HG02623 (cell line): ENCODE measurements around the gene TMEM218.
"Not testable (repeated sequence)": the region's sequence is repeated elsewhere in the genome, so short reads cannot be mapped to it uniquely, and the experiment has no call there.

Experiments used
- ATAC-seq: cut with Tn5 transposase; IDR thresholded peaks from one replicate; pipeline ENCODE4 v1.9.1; 2021; ENCODE audit warnings: moderate library complexity; ENCODE audit not compliant: unreplicated experiment

Gene TMEM218

DNA sequence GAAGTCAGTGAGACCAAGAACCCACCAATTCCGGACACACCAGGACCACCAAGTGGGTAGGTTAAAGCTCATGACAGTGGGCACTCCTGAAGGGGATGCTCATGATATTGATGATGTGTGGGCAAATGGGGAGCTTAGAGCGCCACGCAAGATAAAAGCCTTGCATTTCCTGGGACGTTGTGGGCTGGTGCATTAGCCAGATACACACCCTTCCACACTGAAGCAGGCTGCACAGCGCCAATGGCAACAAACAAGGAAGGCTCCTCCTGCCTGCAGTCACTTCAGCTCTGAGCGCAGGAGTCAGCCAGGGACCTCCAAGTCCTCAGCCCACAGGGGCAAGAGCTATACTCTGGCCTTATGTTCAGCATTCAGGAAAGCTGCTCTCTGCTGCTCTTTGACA, 20.6 kb downstream of the TMEM218 start:
- ATAC-seq = no peak

DNA sequence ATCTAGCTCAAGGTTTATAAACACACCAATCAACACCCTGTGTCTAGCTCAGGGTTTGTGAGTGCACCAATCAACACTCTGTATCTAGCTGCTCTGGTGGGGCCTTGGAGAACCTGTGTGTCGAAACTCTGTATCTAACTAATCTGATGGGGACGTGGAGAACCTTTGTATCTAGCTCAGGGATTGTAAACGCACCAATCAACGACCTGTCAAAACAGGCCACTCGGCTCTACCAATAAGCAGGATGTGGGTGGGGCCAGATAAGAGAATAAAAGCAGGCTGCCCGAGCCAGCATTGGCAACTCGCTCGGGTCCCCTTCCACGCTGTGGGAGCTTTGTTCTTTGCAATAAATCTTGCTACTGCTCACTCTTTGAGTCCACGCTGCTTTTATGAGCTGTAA, 21.3 kb downstream of the TMEM218 start:
- not testable (repeated sequence) for ATAC-seq

DNA sequence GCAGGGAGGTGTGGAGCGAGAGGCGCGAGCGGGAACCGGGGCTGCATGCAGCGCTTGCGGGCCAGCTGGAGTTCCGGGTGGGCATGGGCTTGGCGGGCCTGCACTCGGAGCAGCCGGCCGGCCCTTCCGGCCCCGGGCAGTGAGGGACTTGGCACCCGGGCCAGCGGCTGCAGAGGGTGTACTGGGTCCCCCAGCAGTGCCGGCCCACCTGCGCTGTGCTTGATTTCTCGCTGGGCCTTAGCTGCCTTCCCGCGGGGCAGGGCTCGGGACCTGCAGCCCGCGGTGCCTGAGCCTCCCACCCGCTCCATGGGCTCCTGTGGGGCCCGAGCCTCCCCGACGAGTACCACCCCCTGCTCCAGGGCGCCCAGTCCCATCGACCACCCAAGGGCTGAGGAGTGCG, 21.9 kb downstream of the TMEM218 start:
- not testable (repeated sequence) for ATAC-seq

DNA sequence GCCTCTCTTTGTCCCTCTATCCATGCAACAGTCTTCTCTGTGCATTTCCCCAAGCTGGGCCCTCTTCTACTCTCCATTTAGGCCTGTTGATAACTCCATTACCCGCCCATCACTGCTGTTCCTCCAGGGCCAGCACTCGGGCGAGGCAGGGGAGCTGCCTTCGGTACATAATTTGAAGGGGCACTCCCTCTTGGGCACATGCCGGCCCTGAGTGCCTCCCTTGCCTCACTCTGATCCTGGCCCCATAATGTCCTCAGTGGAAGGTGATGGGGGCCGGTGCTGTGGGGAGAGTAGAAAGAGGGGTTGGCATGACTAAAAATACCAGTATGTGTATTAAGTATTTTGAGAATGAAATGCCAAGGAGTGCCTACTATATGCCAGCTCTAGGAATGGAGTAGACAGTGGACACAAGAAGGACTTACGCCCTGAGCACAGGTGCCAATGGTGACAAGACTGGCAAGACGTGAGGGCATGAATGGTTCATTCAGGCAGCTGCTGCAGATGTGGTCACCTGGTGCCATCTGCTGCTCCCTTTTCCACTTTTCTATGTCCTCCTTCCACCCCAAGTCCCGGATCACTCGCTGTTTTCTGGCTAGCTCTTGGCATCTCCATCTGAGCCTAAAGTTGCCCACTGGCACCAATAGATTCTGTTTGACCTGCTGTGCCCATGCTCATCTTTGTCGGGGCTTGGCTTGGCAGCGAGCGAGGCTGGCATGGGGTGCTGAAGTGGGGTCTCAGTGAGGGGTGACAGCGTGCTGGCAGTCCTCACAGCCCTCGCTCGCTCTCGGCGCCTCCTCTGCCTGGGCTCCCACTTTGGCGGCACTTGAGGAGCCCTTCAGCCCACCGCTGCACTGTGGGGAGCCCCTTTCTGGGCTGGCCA, 22.6 kb downstream of the TMEM218 start:
- no peak for ATAC-seq

DNA sequence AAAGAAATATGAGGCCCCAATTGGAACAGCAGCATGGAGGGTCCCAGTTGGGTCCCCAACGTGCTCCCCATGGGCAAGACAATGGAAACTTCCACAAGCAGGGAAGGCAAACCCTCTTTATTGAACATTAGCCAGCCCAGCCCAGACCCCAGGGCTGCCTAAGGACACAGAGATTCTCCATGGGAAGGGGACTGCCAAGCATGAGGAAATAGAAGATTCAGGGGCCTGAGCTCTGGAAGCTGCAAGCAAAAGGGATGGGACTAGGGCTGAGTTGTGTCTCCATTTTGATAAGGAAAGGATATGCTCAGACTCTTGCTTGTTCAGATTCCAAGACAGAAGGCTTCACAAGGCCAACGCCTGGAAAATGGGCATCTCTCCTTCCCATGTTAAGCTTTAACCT, 23.3 kb downstream of the TMEM218 start:
- no peak for ATAC-seq

DNA sequence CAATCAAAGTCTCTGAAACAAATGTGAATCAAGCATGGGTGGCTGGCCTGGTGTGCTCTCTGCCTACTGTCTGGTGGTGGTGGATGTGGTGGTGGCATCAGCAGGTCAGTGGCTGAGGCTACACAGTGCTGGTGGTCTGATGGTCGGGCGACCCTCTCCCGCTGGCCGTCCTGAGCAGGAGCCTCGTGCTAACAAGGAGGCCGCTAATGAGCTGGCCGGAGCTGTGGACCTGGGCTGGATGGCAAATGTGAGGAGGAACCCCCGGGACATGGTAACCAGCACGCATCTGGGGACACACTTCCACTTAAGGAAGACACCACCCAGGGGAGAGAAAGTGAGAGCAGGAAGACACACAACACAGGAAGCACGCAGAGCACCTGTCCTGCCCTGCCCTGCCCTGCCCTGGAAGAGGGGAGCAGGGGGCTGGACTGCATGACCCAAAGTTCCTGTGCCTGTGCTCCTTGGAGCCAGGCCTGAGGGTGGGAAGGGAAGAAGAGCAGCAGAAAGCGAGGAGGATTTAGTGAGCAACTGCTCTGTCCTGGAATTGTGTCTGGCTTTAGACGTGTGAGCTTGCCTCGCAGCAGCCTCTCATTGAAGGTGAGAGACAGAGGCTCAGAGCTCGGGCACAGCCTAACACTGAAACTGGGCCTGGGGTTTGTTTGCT, 24.7 kb downstream of the TMEM218 start:
- no peak for ATAC-seq

DNA sequence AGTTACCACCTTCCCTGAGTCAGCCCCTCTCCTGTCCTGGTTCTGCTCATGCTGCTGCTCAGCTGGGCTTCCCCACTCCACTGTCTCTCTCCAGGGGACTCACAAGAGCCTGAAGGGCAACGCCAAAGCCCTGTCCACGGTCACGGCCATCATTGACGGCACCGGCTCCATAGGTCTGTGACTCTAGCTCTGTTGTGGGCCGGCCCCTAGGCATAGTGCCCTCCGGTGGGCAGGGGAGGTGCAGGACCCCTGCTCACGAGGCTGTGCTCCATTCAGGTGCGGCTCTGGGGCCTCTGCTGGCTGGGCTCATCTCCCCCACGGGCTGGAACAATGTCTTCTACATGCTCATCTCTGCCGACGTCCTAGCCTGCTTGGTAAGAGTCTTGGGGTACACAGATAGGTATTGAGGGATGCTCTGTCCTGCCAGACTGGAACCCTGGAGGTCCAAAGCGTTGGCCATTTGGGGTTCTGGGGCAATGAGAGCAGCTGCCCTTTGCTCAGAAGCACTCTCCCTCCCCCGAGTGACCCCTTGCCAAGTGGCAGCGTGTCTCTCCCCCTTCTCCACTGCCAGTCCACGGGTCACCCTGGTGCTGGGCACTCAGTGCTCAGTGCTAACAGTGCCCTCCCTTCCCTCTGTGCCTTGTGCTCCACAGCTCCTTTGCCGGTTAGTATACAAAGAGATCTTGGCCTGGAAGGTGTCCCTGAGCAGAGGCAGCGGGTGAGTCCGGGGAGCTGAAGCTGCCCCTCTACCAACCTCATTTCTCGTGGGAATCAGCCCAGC, 25.9 kb downstream of the TMEM218 start:
- no peak for ATAC-seq

DNA sequence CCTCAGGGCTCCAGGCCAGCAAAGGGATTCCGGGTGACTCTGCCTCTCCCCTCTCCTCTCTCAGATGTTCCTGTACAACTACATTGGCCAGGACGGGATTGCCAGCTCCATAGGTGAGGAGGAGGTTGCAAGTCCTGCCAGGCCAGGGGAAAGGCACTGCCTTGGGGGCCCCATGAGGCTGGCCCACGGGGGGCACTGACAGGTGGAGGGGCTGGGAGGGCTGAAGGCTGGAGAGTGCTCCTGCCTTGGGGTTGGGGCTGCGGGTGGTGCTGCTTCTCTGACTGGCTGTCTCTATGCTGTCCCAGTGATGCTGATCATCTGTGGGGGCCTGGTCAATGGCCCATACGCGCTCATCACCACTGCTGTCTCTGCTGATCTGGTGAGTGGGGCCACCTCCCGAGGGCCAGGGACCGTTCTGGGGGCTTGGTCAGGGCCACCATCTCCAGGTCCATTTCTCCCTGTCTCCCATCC, 26.6 kb downstream of the TMEM218 start:
- ATAC-seq = no peak

DNA sequence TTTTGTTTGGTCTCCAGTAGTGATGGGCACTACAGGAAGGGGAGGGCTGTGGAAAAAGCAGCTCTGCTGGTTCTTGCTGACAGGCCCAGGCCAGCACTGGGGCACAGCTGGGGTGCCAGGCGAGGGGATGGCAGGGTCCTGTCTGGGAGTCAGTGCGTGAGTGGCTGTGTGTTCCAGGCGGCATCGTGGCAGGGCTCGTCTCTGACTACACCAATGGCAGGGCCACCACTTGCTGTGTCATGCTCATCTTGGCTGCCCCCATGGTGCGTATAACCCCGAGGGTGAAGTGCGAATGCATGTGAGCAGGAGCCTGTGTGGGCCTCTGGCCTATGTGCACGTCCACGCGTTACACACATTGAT, 27.4 kb downstream of the TMEM218 start:
- no peak for ATAC-seq

DNA sequence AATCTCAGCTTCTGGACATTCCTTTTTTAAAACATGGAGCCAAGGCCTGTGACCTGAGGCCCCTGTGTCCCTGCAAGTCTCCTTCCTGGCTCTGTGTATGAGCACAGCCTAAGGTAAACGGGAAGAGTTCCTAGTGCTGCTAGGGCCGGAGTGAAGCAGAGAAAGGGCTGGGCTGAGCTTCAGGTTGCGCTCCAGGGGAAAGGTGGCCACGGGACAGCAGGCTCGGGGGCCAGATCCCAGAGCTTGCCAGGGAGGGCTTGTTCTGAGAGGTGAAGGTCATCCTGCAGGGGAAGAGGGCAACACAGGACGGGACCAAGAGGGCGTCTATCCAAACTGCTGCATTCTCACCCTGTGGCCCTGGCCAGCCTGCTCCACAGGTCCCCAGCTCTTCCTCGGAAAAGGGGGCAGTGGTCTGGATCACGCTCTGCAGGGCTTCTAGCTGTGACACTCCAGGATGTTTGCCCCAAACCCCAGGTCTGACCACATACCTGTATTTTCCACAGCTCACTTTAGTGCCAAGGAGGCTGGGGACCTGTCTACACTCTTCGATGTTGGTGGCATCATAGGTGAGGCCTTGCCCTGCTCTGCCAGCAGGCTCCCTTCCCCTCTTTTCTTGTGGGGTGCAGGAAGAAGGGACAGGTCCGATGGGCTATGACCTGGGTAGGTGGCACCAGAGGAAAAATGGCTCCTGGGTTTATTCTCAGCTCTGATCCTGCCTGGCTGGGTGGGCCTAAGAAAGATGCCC, 27.9 kb downstream of the TMEM218 start:
- ATAC-seq = no peak

DNA sequence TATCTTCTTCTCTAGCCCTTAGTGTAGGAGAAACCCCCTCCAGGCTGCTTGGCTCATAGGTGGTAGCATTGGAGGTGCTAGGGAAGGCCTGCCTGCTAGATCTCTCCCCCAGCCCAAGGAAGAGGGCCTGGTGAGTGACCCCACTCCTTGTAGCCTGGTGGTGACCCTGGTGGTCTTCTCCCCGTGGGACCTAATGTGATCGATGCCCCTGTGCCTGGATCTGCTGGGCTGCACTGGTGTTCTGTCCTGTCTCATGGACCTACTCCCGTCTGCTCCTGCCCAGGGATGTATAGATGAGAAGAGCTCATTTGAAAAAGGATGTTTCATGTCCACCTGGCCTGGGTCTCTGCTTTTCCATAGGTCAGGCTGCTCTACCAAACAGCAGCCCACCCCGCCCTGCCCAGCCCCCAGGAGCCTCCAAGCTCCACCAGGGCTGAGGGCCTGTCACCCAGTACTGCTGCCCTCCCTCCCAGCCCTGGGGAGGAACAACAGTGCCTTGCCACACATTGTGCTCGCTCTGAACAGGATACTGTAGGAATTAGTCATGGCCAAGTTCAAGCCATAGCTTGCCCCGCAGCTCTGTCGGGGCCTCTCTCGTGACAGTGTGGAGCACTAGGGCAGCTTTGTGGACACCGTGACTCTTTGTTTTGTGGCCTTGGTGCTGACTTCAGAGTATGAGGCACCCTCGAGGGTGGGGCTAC, 28.7 kb downstream of the TMEM218 start:
- ATAC-seq = no peak

DNA sequence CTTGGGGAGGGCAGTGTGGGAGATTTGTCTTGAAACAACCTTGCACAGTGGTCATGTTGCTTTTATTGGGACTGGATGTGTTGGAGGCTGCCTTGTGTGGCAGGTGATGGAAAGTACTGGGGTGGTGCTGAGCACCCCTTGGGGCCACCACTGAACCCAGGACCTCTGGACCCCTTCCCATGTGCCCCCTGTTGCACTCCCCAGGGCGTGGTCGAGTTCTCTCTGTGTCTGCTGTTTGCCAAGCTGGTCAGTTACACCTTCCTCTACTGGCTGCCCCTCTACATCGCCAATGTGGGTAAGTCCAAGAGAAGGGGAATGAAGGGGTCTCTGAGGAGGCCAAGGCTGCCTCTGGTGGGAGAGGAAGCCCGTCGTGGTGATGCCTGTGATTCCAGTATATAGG, 29.4 kb downstream of the TMEM218 start:
- ATAC-seq = no peak

DNA sequence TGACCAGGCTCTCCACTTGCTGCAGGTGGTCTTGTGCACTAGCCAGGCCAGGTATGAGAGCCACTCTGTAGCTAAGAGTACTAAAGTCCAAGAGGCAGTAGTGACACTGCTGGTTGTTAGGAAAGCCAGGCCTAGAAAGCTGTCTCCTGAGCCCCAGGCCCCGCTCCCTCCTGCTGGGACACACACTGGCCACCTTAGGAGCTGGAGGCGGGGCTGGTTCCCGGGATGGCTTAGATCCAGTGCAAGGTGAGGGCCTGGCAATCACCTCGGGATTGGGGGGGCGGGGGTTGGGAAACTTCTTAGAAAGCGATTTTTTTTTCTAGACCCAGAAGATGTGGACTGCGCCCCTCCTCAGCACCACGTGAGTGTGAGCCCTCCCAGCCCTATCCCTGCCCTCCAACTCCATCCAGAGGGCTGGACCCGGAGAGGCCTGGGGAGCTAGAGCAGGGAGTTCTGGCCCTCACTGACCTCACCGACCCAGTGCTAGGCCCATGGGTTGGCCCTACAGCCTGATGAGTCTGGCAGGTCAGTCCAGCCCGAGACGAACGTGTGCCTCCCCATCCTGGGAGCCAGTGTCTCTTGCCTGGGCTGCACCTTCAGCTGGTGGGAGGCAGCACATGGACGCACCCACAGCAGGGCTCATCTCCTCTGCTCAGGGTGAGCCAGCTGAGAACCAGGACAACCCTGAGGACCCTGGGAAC, 30.2 kb downstream of the TMEM218 start:
- no peak for ATAC-seq

DNA sequence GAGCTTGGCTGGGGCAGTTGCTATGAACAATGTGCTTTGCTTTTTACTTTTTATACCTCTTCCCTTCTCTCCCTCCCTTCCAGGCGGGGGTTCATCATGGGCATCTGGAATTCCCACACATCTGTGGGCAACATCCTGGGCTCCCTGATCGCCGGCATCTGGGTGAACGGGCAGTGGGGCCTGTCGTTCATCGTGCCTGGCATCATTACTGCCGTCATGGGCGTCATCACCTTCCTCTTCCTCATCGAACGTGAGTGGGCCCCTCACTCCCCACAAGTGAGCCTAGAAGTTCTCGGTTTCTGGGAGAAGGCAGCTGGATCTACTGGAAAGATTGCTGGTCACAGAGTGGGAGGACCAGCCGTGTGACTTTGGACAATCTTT, 30.9 kb downstream of the TMEM218 start:
- ATAC-seq = no peak

DNA sequence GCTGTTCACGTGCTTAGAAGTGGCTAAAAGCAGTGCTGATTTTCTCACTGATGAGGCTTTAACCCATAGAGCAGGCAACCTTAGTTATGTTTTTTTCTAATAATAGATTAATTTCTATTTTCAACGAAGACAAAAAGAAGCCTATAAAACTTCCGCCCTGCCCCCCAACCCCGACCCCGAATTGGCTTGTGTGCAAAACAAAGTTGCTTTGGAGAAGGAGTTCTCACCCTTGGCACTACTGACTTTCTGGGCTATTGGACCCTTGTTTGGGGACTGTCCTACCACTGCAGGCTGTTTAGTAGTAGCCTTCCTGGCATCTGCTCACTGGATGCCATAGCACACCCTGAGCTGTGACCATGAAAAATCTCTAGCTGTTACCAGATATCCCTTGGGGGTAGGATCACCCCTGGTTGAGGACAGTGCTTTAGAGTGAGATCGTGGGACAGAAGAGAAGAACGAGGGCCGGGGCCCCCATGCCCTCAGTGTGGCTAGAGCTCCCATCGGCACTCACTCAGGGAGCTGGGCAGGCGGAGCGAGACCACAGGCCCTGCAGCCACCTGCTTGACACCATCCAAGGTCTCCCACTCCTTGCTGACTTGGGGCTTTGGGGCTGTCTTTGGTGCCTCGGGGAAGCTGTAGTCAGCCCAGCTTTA, 31.4 kb downstream of the TMEM218 start:
- ATAC-seq = no peak

DNA sequence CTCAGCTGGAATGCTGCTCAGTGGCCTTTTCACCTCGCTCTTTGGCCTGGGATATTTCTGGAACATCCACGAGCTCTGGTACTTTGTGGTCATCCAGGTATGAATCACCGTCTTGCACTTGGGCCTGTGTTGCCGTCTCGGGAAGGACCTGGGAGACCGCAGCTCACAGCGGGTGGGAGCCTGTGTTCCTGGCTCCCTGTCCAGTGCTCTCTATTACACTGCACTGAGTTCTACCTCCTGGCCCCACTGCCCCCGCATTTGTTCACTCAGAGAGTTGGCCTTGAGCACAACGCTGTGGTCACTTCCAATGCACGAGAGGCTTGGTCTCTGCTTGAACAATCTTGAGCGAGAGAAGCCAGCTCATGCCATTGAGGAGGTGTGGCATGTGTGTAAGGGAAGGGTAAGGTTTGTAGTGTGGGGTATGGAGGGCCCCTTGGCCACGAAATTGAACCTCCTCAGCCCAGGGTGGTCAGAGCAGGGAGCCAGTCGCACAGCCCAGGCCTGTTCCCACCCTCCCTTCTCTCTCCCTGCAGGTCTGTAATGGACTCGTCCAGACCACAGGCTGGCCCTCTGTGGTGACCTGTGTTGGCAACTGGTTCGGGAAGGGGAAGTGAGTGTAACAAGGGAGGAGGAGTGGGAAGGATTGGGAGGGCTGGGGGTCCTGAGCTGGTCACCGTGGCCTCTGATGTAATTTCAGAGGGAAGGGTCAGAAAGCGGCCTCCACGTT, 32.1 kb downstream of the TMEM218 start:
- ATAC-seq = no peak

DNA sequence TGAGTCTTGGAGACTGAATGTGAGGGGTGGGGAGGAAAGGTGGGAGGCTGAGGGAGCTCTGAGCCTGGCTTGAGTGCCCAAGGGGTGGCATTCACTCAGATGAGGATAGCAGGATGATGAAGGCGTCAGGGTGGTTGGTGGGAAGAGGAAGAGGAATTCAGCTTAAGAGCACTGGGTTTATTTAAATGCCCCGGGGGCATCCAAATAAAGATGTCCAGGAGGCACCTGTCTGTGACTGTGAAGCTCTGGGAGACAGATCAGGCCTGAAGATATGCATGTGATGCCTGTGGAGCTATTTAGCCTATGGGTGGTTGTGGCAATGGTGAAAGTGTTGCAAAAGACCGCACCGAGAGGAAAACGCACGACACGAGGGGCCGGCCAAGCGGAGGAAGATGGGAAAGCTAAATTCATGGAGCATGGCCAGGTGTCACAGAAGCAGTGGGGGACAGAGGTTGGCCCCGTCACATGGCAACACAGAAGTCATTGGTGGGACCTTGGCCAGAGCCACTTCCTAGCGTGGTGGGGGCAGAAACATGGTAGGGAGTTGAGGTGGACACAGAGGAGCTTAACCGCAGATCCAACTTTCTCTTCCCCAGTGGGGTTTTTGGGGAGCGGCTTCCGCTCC, 32.8 kb downstream of the TMEM218 start:
- no peak for ATAC-seq

DNA sequence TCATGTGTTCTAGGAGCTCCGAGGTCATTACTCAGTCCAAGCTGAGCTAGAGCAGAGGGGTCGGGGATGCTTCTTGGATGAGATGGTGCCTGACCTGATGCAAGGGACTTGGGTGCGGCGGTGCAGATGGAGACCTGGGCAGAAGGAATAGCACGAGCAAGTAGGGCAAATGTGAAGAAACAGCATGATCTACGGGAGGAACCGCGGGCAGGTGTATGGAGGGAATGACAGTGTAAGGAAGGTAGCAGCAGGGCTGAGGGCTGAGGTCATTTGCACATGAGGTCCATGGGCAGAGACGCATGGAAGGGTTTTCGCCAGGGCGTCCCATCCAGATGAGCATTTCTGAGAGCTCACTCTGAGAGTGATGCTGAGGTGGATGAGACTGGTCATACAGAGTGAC, 33.4 kb downstream of the TMEM218 start:
- no peak for ATAC-seq
